Panc1 (cell line): ENCODE results near the gene CFAP251.

ENCODE experiments used
- CTCF ChIP-seq: fragments of 450-650 bp; IDR thresholded peaks from 2 replicates; pipeline ENCODE4 v1.5.1; 2017; ENCODE audit warnings: mild to moderate bottlenecking
- POLR2AphosphoS5 ChIP-seq: IDR thresholded peaks from 2 replicates; pipeline ENCODE4 v1.6.1; 2012; ENCODE audit warnings: mild to moderate bottlenecking, low read depth, low read length, moderate library complexity

- no peak for TF ChIP-seq CTCF
- no peak for TF ChIP-seq POLR2AphosphoS5
Observed at GRCh38 chr12:121932914-121933521, 14.6 kb downstream of the CFAP251 start.
